NCI-H2081 (cell line): ENCODE measurements around the gene SMYD4.
A peak's percentile ranks its signal among the peaks of the same experiment; 100 is the strongest.
"Not testable (repeated sequence)": the region's sequence is repeated elsewhere in the genome, so short reads cannot be mapped to it uniquely, and the experiment has no call there.

ENCODE experiments used
- DNase-seq, 2 experiments: peaks; one replicate each; lab custom pipeline; 2025; lab: John Stamatoyannopoulos, UW

SMYD4 gene

DNA sequence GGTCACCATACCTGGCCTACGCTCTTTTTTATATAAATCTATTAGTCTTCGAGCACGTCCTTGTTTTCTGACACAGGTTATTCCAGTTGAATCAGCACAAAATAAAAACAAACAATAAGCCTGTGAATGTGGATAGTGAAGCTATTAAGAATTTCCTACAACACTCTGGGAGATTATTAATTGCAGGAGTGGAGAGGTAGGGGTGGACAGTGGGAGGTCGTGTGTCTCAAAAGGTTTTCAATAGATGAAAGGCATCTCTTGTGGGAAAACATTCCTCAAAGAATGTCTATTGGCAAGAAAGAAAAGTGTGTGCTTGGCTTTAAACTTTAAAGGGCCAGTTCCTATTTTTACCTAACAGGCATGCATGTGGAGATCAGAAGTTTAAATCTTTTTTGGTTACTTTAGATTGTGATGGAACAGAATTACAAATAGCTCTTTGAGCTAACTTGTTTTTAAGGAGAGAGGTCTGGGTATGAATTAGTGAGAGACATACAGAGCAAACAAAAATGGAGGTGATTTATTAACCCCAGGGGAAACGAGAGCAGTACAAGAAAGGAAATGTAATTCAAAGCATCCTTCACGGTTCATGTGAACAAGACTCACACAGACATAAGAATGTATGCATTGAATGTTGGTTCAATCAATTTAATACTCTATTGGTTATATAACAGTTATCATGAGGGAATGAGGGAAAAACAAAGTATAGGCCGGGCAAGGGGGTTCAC is 9.0 kb downstream of the SMYD4 start:
- no peak for DNase-seq

DNA sequence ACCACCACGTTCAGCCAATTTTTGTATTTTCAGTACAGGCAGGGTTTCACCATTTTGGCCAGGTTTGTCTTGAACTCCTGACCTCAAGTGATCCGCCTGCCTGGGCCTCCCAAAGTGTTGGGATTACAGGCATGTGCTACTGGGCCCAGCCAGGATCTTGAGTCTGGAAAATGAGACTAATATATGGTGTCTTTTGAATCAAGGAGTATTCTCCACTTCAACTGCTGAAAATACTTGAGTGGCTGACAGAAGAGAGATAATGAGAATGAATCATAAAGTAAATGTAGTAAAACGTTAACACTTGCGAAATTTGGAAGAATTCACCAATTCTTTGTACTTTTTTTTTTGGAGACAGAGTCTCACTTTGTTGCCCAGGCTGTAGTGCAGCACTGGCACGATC is 16.6 kb downstream of the SMYD4 start:
- DNase-seq: no peak

DNA sequence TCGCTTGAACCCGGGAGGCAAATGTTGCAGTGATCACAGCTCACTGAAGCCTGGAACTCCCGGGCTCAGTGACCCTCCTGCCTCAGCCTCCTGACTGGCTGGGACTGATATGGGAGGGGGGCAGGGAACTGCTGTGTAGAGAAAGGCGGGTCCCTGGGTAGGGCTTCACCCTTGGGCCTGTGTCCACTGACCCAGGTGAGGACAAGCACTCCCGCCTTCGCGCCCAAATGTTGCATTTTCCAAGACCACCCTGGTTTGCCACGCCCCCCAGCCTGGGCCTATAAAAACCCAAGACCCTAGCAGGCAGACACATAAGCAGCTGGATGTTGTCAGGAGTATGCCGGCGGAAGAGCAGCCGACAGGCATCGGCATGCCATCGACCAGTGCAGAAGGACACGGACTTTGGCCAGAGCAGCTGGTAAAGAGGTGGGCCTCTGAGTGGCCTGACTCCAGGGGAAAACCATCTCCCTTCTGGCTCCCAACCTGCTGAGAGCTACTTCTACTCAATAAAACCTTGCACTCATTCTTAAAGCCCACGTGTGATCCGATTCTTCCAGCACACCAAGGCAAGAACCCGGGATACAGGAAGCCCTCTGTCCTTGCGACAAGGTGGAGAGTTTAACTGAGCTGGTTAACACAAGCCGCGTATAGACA is 19.1 kb downstream of the SMYD4 start:
- no peak for DNase-seq

DNA sequence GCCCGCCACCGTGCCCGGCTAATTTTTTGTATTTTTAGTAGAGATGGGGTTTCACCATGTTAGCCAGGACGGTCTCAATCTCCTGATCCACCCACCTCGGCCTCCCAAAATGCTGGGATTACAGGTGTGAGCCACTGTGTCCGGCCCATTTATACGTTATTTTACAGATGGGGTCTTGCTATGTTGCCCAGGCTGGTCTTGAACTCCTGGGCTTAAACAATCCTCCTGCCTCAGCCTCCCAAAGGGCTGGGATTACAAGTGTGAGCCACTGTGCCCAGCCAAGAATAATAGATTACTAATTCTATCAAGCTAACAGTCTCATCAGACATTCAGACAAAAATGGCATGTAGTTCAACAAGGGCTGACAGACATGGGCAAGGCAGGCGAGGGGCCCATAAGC is 19.9 kb downstream of the SMYD4 start:
- DNase-seq: not testable (repeated sequence)

DNA sequence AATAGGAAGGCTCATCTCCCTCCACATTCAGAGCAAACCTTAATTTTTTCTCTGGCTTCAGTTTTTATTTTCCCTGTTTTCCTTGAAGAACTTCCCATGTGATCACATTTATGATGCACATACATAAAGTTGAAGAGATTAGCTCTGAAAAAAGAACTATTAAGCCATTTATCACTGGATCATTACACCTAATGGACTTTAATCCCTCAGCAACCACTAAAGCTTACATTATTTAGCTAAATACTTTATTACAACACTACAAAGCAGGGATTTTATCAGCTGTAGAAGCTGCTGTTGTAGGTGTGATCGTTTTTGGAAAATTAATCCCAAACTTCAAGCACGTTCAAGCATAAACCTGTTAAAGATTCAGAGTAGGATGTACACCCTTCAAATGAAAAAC is 21.1 kb downstream of the SMYD4 start:
- no peak for DNase-seq

DNA sequence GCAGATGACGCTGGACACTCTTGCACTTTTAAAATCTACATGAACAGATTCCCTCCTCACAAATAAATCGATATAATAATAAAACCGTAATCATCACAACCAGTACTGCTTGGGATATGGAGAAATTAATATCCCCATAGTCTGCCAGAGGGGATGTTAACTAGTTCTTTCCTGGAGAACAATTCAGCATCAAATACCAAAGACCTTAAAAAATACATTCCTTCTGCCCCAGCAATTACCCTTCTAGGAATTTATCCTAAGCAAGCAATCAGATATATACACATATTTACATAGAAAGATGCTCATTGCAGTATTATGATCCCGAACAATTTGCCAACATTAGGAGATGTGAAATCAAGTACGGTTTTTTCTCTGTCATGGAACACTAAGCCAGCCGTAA is 21.8 kb downstream of the SMYD4 start:
- no peak for DNase-seq

DNA sequence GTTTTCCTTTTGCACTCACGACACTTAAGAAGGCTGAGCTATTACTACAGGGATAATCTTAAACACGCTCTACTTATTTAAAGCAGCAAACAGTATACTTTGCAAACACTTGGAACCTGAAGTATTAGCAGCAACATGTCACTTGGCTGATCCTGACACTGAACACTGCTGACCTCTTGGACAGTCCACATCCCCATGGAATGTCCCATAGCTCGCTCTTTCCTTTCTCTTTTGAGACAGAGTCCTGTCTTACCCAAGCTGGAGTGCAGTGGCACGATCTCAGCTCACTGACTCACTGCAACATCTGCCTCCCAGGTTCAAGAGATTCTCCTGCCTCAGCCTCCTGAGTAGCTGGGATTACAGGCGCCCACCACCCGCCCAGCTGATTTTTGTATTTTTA is 26.4 kb downstream of the SMYD4 start:
- DNase-seq: no peak

DNA sequence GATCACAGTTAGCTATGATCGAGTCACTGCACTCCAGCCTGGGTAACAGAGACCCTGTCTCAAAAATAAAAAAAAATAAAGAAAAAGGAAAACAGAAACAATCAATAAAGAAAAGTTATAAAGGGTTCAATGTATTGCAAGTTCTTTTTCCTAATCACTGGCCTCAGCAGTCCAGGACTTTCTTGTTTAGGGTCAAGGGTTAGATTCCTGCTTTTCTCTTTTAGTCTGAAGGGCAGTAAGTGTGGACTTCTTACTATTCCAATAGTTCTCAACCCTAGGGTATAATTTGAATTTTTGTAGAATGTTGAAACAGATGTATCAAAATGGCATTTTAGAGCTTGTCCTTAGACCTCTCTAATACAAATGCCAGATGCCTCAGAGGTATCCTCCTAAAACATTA is 27.3 kb downstream of the SMYD4 start:
- no peak for DNase-seq

DNA sequence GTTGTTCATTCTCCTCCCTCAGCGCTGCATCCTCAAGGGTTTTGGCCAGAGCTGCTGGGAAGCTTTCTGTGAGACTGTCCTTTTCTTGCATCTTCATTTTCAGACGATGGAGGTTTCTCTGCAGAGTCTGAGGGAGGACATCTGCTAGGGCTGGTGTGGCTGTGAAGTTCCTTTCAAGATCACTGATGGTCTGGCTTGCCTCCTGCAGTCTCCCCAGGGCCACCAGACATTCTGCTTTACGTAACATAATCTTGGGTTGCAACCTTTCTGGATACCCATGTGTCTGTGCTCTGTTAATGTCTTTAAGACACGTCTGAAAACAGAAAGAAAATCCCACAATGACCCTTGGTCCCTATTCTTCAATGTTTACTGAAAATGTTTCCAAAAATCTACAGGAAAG is 29.0 kb downstream of the SMYD4 start:
- DNase-seq: no peak

DNA sequence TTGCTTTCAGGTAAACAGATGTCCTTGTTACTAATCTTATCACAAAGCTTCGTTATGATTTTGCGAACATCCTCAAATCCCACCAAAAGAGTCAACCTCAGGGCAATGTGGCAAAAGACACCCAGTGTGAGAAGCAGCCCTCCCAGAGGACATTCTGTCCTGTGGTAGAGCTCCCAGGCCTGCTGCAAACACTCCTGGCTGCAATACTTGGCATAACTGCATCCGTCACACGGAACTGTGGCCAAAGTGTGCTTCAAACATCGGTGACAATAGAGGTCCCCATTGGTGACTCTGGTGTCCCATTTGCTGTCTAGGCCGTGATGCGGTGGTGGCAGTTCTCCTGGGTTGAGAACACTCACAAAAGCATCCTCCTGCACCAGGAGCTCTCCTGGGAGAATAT is 29.5 kb downstream of the SMYD4 start:
- DNase-seq: no peak

DNA sequence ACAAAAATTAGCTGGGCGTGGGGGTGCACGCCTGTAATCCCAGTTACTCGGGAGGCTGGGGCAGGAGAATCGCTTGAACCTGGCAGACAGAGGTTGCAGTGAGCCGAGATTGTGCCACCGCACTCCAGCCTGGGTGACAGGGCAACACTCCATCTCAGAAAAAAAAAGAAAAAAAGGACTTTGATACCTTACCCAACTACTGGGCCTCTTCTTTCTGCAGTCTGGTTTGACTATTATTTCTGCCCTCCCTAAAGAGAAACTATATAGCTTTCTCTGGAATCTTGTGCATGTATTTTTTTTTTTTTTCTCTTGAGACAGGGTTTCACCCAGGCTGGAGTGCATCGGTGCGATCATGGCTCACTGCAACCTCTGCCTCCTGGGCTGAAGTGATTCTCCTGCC is 31.9 kb downstream of the SMYD4 start:
- not testable (repeated sequence) for DNase-seq

DNA sequence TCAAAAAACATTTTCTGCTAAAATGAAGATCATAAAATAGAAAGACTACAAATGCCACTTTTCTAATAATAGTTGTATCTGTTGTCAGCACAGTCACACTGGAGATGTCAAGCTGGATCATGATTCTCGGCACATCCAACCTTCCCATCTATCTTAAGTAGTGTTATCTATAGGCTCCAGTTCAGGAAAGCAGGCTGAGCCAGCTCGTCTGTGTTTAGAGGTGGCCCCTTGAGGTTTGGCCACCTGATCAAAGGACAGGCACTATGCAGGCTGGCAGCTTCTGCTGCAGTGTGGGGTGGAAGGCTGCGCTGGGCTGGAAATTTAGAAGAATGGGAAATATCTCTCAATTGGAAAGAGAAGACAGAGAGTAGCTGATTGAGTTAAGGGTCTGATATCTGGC is 32.4 kb downstream of the SMYD4 start:
- no peak for DNase-seq

DNA sequence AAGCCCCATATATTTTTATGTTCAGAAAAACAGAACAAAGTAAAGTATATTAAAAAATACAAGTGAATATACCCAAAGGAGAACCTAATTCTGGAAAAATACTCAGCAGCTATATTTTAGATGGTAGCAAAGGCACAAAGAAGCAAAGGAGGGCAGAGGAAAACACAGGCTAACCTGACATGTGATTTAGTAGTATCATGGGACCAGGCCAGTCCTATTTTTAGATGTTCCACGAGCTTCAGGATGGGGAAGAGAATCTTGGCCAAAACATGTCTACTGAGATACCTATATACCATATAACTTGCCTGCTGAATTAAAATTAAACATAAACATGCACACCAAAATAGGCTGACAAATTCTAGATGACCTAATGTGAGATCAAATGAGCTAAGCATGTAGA is 32.9 kb downstream of the SMYD4 start:
- DNase-seq: no peak

DNA sequence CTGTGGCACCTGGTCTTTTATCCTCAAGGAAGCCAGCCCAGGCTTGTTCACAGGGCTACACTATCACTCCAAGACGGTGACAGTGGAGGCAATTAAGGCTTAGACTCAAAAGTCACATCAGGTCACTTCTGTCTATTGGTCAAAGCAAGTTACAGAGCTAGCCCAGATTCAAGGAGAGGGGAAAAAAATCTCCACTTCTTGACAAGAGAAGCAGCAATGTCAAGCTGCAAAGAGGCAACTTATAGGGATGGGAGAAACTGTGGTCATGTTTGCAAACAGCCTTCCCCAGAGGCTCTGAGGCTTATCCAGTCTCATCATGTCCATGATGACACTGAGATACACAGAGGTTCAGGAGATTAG is 36.3 kb downstream of the SMYD4 start:
- peak in 1 of 2 experiments; percentile 50 for DNase-seq

DNA sequence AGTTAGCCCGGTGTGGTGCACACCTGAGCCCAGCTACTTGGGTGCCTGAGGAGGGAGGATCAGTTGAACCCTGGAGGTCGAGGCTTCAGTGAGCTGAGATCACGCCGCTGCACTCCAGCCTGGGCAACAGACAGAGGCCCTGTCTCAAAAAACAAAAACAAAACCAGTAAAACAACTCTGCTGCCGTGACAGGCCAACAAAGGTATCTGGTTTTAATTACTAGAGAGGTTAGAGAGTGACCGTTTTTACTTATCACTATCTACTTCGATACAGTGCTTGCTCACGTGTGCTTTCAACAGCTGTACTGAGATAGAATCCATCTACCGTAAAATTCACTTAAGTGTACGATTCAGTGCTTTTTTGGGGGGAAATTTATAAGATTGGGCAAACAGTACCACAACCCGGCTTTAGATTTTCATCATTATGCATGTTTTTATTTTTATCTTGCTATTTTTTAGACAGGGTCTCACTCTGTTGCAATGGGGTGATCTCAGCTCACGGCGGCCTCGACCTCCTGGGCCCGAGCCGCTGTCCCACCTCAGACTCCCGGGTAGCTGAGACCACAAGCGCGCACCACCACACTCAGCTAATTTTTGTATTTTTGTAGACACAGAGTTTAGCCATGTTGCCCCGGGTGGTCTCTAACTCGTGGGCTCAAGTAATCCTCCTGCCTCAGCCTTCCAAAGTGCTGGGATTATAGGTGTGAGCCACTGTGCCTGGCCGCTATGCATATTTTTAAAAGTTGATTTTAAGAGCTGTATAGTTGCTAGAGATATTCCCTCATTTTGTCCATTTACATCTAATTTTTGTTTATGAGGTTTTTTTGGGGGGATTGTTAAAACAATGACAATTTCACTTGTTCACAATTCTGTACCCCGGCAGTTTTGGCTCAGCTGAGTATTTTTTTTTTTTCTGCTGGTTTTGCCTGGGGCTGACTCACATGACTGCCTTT is 36.9 kb downstream of the SMYD4 start:
- no peak for DNase-seq

DNA sequence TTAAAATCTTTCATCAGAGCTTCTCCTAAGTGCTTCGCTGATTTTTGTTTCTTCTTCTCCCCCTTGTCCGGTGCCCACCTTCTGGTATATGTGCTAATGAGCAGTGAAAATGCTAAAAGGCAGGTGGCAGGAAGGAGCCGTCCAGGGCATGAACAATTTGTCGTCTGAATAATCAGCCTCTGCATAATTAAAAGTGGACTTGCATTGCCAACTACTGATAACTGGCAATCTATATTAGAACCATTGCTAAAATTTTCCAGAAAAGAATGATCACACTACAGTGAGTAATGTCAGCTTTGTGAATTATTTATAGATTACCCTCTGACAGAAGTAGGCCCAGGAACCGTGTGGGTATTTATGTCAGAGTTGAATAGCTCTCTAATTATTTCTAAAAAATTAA is 39.8 kb downstream of the SMYD4 start:
- DNase-seq: peak; percentile 16 to 66

DNA sequence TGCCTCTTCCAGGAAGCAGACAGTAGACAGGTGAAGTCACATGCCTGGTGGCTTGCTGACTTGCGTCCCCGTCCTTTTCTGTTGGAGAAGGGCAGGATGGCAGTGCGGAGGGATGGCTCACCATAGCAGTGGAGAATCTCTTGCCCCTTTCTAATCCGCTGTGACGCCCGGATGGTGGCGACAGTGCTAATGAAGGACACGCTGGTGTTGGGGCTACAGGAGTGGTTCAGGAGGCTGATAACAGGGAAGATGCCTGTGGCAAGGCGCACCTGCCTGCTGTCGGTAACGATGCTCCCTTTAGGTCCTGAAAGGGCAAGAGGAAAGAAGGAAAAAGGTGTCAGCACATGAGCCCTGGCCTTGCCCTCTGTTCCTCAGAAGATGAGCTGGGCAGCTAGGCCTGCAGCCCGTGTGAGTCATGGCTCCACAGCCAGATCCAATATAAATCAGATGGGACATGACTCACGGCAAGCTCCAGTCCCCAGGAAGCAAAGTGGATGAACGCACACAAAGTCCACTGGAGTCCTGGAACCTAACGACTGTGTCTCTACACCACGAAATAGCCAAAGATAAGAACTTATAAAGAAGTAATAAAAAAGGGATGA is 42.3 kb downstream of the SMYD4 start:
- DNase-seq: no peak

DNA sequence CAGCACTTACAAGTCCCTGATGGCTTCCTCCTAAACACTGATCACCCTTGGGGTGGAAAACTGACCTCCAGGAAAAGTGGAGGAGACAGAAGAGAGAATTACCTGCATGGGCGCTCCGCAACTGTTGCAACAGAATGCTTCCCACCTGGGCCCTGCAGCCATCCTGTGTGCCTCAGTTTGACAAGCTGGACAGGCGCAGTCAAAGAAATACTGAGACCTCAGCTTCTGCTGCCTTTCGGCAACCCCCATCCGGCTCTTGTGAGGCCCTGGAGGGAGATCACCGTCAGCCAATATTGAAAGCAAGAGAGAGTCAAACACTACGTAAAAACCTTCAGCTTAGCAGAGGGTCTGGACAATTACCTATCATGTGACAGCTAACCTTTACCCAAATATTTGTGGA is 43.0 kb downstream of the SMYD4 start:
- no peak for DNase-seq

DNA sequence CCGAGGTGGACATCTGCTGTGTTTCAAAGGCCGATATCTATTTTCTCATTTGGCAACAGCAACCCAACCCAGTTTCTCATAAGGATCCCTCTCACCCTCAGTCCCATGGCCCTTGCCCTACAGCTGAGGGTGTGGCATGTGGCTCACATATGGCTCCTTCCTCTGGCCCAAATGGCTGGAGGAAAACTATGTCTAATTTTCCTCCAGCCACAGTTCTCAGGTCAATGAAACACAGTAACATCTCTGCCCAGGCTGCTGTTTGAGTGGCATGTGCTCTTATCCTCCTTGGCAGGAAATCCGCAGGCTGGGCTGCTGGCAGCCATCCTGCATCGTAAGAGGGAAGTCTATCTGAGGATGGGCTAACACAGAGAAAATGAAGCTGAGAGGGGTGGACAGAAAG is 43.8 kb downstream of the SMYD4 start:
- no peak for DNase-seq

DNA sequence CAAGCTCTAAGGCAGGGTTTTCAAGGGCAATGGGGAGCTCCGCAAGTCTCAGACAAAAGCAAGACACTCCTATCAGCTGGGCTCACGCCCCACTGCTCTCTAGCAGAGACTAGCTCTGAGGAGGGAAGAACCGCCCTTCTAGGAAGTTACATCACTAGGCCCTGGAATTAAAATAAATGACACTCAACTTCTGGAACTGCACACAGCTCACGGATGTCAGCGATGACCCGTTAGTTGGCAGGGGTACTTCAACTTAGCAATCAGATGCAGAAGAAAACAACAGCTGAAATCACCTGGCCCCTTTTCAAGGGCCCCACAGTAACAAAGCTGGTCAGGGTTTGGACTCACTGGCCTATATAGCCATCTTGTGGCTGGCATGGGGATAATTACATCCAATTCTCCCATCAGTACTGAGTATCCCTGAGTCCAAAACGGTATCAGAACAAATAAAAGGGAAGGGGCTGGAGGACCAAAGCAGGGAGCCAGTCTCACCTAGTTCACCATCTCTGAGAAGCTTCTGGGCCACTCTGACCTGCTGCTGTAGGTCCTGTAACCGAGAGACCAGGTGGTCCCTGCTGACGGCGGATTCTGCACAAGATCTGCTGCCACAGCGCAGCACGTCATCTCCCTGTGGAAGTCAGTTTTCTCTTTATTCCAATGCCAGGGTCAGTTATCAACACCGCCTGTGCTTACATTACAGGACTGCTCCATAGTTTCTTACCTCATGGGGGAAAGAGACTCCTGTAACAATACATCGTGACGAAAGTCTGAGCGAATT is 45.7 kb downstream of the SMYD4 start:
- peak in 1 of 2 experiments; percentile 38 for DNase-seq

DNA sequence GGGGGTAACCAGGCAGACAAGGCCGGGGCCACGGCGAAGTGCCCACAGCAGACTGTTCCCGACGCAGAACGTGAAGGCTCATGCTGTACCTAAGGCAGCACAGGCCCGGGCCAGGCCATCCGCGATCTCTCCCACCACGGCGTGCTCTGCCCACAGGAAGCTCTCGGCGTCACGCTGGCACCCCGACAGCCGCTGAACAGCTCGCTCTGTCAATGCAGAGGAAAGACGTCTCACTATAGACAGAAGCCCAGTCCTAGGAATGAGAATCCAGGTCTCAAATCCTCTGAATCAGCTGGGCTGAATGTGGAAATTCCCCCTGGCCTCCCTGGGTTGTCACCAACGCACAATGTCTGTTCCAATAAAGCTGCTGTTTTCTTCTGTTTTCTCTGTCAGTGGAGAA is 46.4 kb downstream of the SMYD4 start:
- no peak for DNase-seq

DNA sequence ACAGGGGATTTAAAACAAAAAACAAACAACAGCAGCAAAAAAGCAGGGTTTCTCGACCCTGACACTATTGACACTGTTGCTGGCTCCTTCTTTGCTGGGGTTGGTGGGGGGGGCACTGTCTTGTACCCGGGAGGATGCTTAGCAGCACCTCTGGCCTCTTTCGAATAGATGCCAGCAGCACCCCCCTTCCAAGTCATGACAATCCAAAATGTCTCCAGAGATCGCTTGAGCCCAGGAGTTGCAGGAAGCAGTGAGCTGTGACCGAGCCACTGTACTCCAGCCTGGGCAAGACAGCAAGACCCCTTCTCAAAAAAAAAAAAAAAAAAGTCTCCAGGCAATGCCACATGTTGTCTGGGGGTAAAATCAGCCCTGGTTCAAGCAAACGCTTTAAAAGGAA is 47.5 kb downstream of the SMYD4 start:
- DNase-seq: no peak
